H1 (cell line): ENCODE data around the gene ALDOA.
A peak's percentile ranks its signal among the peaks of the same experiment; 100 is the strongest.

Source experiments
- ASH2L ChIP-seq: fragments of 200-600, 300-600 bp; sonication (generic); IDR thresholded peaks from one replicate; pipeline ENCODE4 v1.7.1; 2017; ENCODE audit warnings: low read length
- POLR2A ChIP-seq, 2 experiments: IDR thresholded peaks; 1 replicate in 1 of 2; 2 replicates in 1 of 2; pipeline ENCODE4 v1.6.1; 2011; ENCODE audit warnings: low read depth in 2 of 2, low read length in 2 of 2, mild to moderate bottlenecking in 2 of 2; ENCODE audit errors: control extremely low read depth in 1 of 2
- POLR2AphosphoS5 ChIP-seq: IDR thresholded peaks from 2 replicates; pipeline ENCODE4 v1.6.1; 2011; ENCODE audit warnings: low read depth, low read length
- TF ChIP-seq, protein P1 (sequence below), 3 experiments: IDR thresholded peaks; 1 replicate in 2 of 3; 2 replicates in 1 of 3; pipeline versions ENCODE4 v1.5.1 to v1.6.1; 2011; ENCODE audit warnings: low read length in 3 of 3, mild to moderate bottlenecking in 3 of 3, inconsistent platforms in 2 of 3, low read depth in 1 of 3, moderate library complexity in 1 of 3; ENCODE audit not compliant: insufficient read depth in 1 of 3; ENCODE audit errors: control extremely low read depth in 1 of 3

DNA sequence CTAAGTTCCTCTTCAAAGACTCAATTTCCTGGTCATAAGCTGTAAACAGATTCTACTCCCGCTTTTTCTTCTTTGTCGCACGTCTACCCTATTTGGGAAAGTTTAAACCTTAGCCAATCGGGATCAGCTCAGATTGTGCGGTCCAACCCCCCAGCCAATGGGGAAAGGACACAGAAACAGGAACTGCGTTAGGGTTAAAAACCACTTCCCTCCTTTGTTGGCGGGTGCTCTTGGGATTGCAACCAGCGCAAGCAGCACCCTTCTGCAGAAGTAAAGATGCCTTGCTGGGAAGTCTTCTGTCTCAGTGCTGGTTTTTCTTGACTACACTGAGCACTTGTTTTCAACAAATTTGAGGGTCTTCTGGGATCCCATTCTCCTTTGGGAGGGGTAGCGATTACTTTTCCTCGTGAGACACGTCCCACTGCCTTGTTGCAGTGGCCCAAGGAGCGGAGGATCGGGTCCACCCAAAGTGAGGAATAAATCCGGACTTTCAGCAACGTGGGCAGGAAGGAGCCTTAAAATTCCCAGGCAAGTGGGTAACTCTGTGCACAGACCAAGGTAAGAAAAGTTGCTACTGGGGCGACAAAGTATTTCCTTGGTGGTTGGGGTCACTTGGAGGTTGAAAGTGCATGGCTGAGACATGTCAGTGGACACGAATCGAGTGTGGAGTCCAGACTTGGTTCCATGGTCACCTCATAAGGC lies 31.5 kb downstream of the ALDOA start:
- TF ChIP-seq ASH2L (no peak), POLR2AphosphoS5 (peak; percentile 84; the same call in 1 of the 2 replicates), POLR2A (IDR thresholded peaks at IDR 0.05; ENCODE audit: control extremely low read depth in 1 of 2, low read depth in 2 of 2, low read length in 2 of 2) (peak; percentile 9 to 90)
- TF ChIP-seq, protein P1, sequence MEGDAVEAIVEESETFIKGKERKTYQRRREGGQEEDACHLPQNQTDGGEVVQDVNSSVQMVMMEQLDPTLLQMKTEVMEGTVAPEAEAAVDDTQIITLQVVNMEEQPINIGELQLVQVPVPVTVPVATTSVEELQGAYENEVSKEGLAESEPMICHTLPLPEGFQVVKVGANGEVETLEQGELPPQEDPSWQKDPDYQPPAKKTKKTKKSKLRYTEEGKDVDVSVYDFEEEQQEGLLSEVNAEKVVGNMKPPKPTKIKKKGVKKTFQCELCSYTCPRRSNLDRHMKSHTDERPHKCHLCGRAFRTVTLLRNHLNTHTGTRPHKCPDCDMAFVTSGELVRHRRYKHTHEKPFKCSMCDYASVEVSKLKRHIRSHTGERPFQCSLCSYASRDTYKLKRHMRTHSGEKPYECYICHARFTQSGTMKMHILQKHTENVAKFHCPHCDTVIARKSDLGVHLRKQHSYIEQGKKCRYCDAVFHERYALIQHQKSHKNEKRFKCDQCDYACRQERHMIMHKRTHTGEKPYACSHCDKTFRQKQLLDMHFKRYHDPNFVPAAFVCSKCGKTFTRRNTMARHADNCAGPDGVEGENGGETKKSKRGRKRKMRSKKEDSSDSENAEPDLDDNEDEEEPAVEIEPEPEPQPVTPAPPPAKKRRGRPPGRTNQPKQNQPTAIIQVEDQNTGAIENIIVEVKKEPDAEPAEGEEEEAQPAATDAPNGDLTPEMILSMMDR (IDR thresholded peaks at IDR 0.05; ENCODE audit: control extremely low read depth in 1 of 3, insufficient read depth in 1 of 3, low read depth in 1 of 3, low read length in 3 of 3) = no peak
